22Rv1 (cell line): ENCODE results near the gene RPS3.

Experiments
- CTCF ChIP-seq: fragments of 450-650 bp; IDR thresholded peaks from 2 replicates; pipeline ENCODE4 v1.5.1; 2017; ENCODE audit warnings: mild to moderate bottlenecking
- ZFX ChIP-seq: fragments of 450-650 bp; IDR thresholded peaks from 2 replicates; pipeline ENCODE4 v1.6.1; 2017; ENCODE audit warnings: antibody characterized with exemption, borderline replicate concordance

DNA sequence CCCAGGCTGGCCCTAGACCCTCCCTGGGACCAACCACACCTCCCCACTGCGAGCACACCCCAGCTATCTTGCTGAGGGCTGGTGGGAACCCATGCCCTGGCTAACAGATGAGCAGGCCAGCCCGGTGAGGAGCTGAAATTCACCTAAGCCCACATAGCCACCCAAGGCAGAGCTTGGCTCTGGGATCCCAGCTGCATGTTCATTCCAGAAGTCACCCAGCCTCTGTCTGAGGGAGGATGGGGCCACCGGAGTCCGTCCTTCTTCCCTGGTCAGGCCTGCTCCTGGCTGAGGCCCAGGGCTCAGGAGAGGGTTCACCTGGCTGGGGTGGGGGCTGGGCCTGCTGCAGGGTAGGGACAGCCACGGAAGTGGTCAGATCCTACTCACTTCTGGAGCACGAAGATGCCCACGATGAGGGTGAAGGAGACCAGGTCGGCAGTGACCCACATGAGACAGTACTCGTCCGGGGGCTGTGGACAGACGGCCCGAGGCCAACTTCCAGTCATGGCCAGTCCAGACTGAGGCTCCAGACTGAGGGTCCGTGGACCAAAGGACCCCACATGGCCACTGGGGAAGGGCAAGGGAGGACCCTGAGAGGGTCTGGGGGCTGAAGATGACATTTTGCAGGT lies 40.3 kb downstream of the RPS3 start:
- no peak for TF ChIP-seq CTCF
- no peak for TF ChIP-seq ZFX
